ENCODE data around the gene GAS6. TPM values are rescaled to one million over a fixed set of nuclear protein-coding genes. Genes with fewer than 3 reads are reported as not detected.
A peak's percentile ranks its signal among the peaks of the same experiment; 100 is the strongest.

The GAS6 gene
- total RNA-seq, 1 donor from 2014 or later = 165 TPM

GRCh38 chr13:113781571-113781970, 82.3 kb downstream of the GAS6 start:
- DNase-seq (ENCODE audit: extremely low read depth, low read depth, low spot score) = no peak

GRCh38 chr13:113777311-113778260, 86.3 kb downstream of the GAS6 start:
- DNase-seq (ENCODE audit: extremely low read depth, low read depth, low spot score) = no peak

DNA sequence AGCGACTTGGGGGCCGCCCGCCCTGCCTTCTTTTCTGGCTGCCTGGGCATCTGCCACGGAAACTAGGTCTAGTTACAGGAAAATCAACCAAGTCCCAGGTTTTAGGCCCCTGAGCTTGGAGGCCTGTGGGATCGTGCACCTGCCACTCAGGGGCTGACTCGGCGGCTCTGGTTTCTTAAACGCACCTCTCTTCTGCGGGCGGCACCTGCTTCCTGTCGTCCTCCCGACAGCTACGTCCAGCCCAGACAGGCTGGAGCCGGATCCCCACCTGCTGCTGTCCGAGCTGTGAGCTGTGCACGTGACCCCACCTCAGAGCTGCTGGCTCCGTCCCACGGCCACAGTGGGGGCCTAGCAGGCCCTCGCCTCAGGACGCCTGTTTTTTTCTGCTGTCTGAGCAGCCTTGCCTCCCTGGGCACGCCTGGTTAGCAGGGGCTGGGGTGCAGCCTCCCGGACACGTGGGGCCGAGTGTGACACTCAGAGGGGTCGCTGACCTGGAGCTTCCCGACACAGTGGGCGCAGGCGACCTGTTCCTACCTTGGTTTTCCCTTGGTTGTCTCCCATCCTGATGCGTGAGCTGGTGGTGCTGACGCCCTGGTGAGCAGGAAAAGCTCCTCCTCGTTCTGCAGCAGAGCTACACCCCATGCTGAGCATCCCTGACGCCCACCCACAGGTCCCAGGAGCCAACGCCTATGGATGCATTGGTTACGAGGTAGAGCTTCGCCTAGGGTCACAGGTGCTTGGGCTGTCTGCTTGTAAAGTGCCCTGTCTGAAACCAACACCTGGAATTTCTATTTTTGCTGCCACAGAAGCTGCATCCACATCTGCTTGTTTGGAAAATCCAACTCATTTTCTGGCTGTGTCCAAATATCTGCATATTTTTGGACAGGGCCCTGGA, 87.4 kb downstream of the GAS6 start:
- no peak for DNase-seq (ENCODE audit: extremely low read depth, low read depth, low spot score)

GRCh38 chr13:113775451-113776145, 88.3 kb downstream of the GAS6 start:
- no peak for DNase-seq (ENCODE audit: extremely low read depth, low read depth, low spot score)

- peak; percentile 76 for DNase-seq (ENCODE audit: extremely low read depth, low read depth, low spot score)
Measured at GRCh38 chr13:113774177-113775107, 89.4 kb downstream of the GAS6 start.

GRCh38 chr13:113771709-113772331, 92.1 kb downstream of the GAS6 start:
- peak; percentile 81 for DNase-seq (ENCODE audit: extremely low read depth, low read depth, low spot score)

- no peak for DNase-seq (ENCODE audit: extremely low read depth, low read depth, low spot score)
Measured at GRCh38 chr13:113770937-113771336, 92.9 kb downstream of the GAS6 start.

Other genes starting within 250 kb of the GAS6 start
- 0.58 TPM in 1 of 2 replicates, not detected in the other for gene ATP4B, start 205.9 kb downstream of the GAS6 start, total RNA-seq
- gene GRK1, start 196.9 kb downstream of the GAS6 start, total RNA-seq = not detected in 2 replicates
- gene TMEM255B, start 104.8 kb downstream of the GAS6 start, total RNA-seq = 64.3 and 79.0 TPM in 2 replicates
- 2.5 and 4.1 TPM in 2 replicates for gene C13orf46, start 110.0 kb upstream of the GAS6 start, total RNA-seq

All from glomerular endothelial cell (primary cell).